HepG2 (cell line): Measurements from ENCODE around the gene CHID1. TPM values are rescaled to one million over a fixed set of nuclear protein-coding genes. Genes with fewer than 3 reads are reported as not detected.

ENCODE experiments used
- ATRX ChIP-seq: sonication (generic); formaldehyde crosslinking; IDR thresholded peaks from 2 replicates; pipeline ENCODE4 v1.4.0; 2020; ENCODE audit warnings: missing genetic modification reagents, borderline replicate concordance
- BRCA1 ChIP-seq: sonication (generic); formaldehyde crosslinking; IDR thresholded peaks from 2 replicates; pipeline ENCODE4 v1.4.0; 2020; ENCODE audit warnings: missing genetic modification reagents
- CHD4 ChIP-seq: fragments of 200-600 bp; sonication (generic); IDR thresholded peaks from 2 replicates; pipeline ENCODE4 v1.7.0; 2017; ENCODE audit warnings: mild to moderate bottlenecking, low read length, borderline replicate concordance
- EP300 ChIP-seq, 3 experiments: sonication (generic) in 1 of 3; formaldehyde crosslinking in 1 of 3; IDR thresholded peaks; 2 replicates each; pipeline versions ENCODE4 v1.5.1 to v1.6.1; 2011 to 2020; ENCODE audit warnings: low read depth in 2 of 3, low read length in 2 of 3, borderline replicate concordance in 1 of 3, improper control_type of control experiment in 1 of 3, mild to moderate bottlenecking in 1 of 3, missing genetic modification reagents in 1 of 3, moderate library complexity in 1 of 3
- HIVEP1 ChIP-seq: sonication (generic); formaldehyde crosslinking; IDR thresholded peaks from 2 replicates; pipeline ENCODE4 v1.4.0; 2020; ENCODE audit warnings: mild to moderate bottlenecking, missing genetic modification reagents
- KDM5A ChIP-seq: fragments of 200-600 bp; sonication (generic); IDR thresholded peaks from 2 replicates; pipeline ENCODE4 v1.7.0; 2018; ENCODE audit warnings: antibody characterized with exemption, mild to moderate bottlenecking, low read length, borderline replicate concordance
- MTA3 ChIP-seq: sonication (generic); formaldehyde crosslinking; IDR thresholded peaks from 2 replicates; pipeline ENCODE4 v1.4.0; 2020; ENCODE audit warnings: missing genetic modification reagents
- MXD4 ChIP-seq: IDR thresholded peaks from 2 replicates; pipeline ENCODE4 v1.6.1; 2016; ENCODE audit warnings: mild to moderate bottlenecking, missing biosample characterization, missing genetic modification reagents
- NRL ChIP-seq: sonication (generic); formaldehyde crosslinking; IDR thresholded peaks from 2 replicates; pipeline ENCODE4 v1.5.0; 2020; ENCODE audit warnings: missing genetic modification reagents, mild to moderate bottlenecking, moderate library complexity, borderline replicate concordance
- REPIN1 ChIP-seq: sonication (generic); formaldehyde crosslinking; IDR thresholded peaks from 2 replicates; pipeline ENCODE4 v1.8.0; 2022; ENCODE audit warnings: missing genetic modification reagents, low read depth, mild to moderate bottlenecking, borderline replicate concordance
- SP4 ChIP-seq: sonication (generic); formaldehyde crosslinking; IDR thresholded peaks from 2 replicates; pipeline ENCODE4 v1.8.1; 2023; ENCODE audit warnings: mild to moderate bottlenecking, missing genetic modification reagents
- TOPORS ChIP-seq: sonication (generic); formaldehyde crosslinking; IDR thresholded peaks from 2 replicates; pipeline ENCODE4 v1.8.0; 2023; ENCODE audit warnings: mild to moderate bottlenecking, missing genetic modification reagents
- ZNF670 ChIP-seq: sonication (generic); formaldehyde crosslinking; IDR thresholded peaks from 2 replicates; pipeline ENCODE4 v1.8.0; 2022; ENCODE audit warnings: mild to moderate bottlenecking, missing genetic modification reagents, borderline replicate concordance
- ZNF780A ChIP-seq: sonication (generic); formaldehyde crosslinking; IDR thresholded peaks from 2 replicates; pipeline ENCODE4 v1.8.0; 2022; ENCODE audit warnings: mild to moderate bottlenecking, missing genetic modification reagents, moderate library complexity
- ZSCAN25 ChIP-seq: sonication (generic); formaldehyde crosslinking; IDR thresholded peaks from 2 replicates; pipeline ENCODE4 v1.8.0; 2022; ENCODE audit warnings: mild to moderate bottlenecking, missing genetic modification reagents
- polyA plus RNA-seq, 8 experiments: library from polyadenylated mRNA; depleted of rRNA in 3 of 8; stranded (reverse) in 7 of 8; unstranded in 1 of 8; fragments of >200 nt; fragmentation: Illumina TruSeq in 4 of 8; extraction: Trizol in 4 of 8; gene quantifications; 2 replicates each; pipeline versions ENCODE4 v1.2.1 to v1.2.3, GENCODE V29; 2011 to 2016; ENCODE audit warnings: low read depth in 4 of 8, missing spikeins in 1 of 8, mixed read lengths in 1 of 8; ENCODE audit not compliant: insufficient read depth in 1 of 8
- total RNA-seq, 5 experiments: library from RNA; depleted of rRNA; stranded (reverse); fragments of >200 nt; fragmentation: Illumina TruSeq; extraction: Trizol; gene quantifications; 2 replicates each; pipeline ENCODE4 v1.2.3, GENCODE V29; 2016; ENCODE audit warnings: low read depth in 1 of 5
- TF ChIP-seq, protein P1 (sequence below): sonication (generic); formaldehyde crosslinking; IDR thresholded peaks from 2 replicates; pipeline ENCODE4 v1.5.1; 2020; ENCODE audit warnings: missing genetic modification reagents, mild to moderate bottlenecking, borderline replicate concordance
- TF ChIP-seq, protein P2 (sequence below): IDR thresholded peaks from 2 replicates; pipeline ENCODE4 v1.6.1; 2016; ENCODE audit warnings: low read depth, control low read depth
- TF ChIP-seq, protein P3 (sequence below): sonication (generic); formaldehyde crosslinking; IDR thresholded peaks from 2 replicates; pipeline ENCODE4 v1.4.0; 2020; ENCODE audit warnings: missing genetic modification reagents, borderline replicate concordance
- TF ChIP-seq, protein P4 (sequence below): sonication (generic); formaldehyde crosslinking; IDR thresholded peaks from 2 replicates; pipeline ENCODE4 v1.9.0; 2021; ENCODE audit warnings: missing genetic modification reagents, mild to moderate bottlenecking, borderline replicate concordance

The CHID1 gene
- total and polyA plus RNA-seq, 2 of the 13 experiments (the other 11 are each of a cell fraction or from before 2014, with no cell fraction given) = 65.1 to 93.6 TPM

DNA sequence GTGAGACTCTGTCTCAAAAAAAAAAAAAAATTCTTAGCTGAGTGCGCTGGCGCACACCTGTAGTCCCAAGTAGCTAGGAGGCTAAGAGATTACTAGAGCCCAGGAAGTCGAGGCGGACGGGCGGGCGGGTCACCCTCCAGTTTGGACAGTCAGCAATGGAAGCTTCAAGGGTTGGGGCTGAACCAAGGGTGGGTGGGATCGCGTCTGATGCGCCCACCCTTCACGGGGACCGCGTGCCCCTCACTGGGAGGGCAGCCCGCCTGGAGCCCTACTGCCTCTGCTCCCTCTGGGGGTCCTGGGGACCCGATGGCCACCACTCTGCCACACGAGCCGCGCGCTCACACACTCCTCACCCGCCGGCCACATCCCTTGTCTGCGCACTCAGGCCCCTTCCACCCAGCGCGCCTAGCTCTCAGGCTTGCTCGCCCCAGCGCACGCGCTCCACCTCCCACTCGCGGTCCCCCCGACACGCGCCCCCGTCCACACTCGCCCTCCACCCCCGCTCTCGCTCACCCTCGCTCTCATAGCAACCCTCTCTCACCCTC, 494 bp downstream of the CHID1 start (continued):
- TF ChIP-seq, protein P1, sequence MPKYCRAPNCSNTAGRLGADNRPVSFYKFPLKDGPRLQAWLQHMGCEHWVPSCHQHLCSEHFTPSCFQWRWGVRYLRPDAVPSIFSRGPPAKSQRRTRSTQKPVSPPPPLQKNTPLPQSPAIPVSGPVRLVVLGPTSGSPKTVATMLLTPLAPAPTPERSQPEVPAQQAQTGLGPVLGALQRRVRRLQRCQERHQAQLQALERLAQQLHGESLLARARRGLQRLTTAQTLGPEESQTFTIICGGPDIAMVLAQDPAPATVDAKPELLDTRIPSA (CRISPR knock-in tag) = 0 out of 2 replicates have a peak, but pooled peaks have one; percentile 69
- TF ChIP-seq ZNF780A (CRISPR knock-in tag) = no peak
- no peak for TF ChIP-seq SP4 (CRISPR knock-in tag)
- TF ChIP-seq ZSCAN25 (CRISPR knock-in tag) = no peak
- TF ChIP-seq, protein P2, sequence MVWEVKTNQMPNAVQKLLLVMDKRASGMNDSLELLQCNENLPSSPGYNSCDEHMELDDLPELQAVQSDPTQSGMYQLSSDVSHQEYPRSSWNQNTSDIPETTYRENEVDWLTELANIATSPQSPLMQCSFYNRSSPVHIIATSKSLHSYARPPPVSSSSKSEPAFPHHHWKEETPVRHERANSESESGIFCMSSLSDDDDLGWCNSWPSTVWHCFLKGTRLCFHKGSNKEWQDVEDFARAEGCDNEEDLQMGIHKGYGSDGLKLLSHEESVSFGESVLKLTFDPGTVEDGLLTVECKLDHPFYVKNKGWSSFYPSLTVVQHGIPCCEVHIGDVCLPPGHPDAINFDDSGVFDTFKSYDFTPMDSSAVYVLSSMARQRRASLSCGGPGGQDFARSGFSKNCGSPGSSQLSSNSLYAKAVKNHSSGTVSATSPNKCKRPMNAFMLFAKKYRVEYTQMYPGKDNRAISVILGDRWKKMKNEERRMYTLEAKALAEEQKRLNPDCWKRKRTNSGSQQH (CRISPR knock-in tag) = no peak
- TF ChIP-seq KDM5A = no peak
- no peak for TF ChIP-seq EP300 (IDR thresholded peaks at IDR 0.05; ENCODE audit: low read depth in 2 of 2, low read length in 2 of 2)
- TF ChIP-seq EP300 (CRISPR knock-in tag; IDR thresholded peaks at IDR 0.05; ENCODE audit: borderline replicate concordance) = no peak
- no peak for TF ChIP-seq ZNF670
- TF ChIP-seq HIVEP1 (CRISPR knock-in tag) = no peak
- TF ChIP-seq CHD4 = no peak
- TF ChIP-seq, protein P3, sequence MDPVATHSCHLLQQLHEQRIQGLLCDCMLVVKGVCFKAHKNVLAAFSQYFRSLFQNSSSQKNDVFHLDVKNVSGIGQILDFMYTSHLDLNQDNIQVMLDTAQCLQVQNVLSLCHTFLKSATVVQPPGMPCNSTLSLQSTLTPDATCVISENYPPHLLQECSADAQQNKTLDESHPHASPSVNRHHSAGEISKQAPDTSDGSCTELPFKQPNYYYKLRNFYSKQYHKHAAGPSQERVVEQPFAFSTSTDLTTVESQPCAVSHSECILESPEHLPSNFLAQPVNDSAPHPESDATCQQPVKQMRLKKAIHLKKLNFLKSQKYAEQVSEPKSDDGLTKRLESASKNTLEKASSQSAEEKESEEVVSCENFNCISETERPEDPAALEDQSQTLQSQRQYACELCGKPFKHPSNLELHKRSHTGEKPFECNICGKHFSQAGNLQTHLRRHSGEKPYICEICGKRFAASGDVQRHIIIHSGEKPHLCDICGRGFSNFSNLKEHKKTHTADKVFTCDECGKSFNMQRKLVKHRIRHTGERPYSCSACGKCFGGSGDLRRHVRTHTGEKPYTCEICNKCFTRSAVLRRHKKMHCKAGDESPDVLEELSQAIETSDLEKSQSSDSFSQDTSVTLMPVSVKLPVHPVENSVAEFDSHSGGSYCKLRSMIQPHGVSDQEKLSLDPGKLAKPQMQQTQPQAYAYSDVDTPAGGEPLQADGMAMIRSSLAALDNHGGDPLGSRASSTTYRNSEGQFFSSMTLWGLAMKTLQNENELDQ = no peak
- no peak for TF ChIP-seq ATRX (CRISPR knock-in tag)
- TF ChIP-seq TOPORS (CRISPR knock-in tag) = no peak
- no peak for TF ChIP-seq MXD4 (CRISPR knock-in tag)
- no peak for TF ChIP-seq MTA3 (CRISPR knock-in tag)
- TF ChIP-seq, protein P4, sequence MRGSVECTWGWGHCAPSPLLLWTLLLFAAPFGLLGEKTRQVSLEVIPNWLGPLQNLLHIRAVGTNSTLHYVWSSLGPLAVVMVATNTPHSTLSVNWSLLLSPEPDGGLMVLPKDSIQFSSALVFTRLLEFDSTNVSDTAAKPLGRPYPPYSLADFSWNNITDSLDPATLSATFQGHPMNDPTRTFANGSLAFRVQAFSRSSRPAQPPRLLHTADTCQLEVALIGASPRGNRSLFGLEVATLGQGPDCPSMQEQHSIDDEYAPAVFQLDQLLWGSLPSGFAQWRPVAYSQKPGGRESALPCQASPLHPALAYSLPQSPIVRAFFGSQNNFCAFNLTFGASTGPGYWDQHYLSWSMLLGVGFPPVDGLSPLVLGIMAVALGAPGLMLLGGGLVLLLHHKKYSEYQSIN (CRISPR knock-in tag) = no peak
- no peak for TF ChIP-seq BRCA1 (CRISPR knock-in tag)
- no peak for TF ChIP-seq NRL (CRISPR knock-in tag)
- TF ChIP-seq REPIN1 (CRISPR knock-in tag) = 0 out of 2 replicates have a peak, but pooled peaks have one; percentile 13
